C4-2B (cell line): Measurements from ENCODE around the gene NHERF2.

ENCODE experiments used
- H3K27ac ChIP-seq: fragments of 450-650 bp; 2 replicates; pipeline ENCODE4 v1.5.1; 2017
- CTCF ChIP-seq: fragments of 450-650 bp; conservative IDR thresholded peaks from 2 replicates; pipeline ENCODE4 v1.5.1; 2017; ENCODE audit warnings: mild to moderate bottlenecking
- ZFX ChIP-seq: fragments of 450-650 bp; IDR thresholded peaks from 2 replicates; pipeline ENCODE4 v1.6.1; 2017

The NHERF2 gene

GRCh38 chr16:1999866-2000514, 26.7 kb upstream of the NHERF2 start:
- TF ChIP-seq CTCF (no peak), ZFX (no peak)

GRCh38 chr16:2001035-2001434, 25.7 kb upstream of the NHERF2 start:
- TF ChIP-seq ZFX (no peak), CTCF (no peak)
- H3K27ac ChIP-seq = no peak overlapping the region

More at GRCh38 chr16:1999866-2000514, 26.7 kb upstream of the NHERF2 start:
- no peak overlapping the region for H3K27ac ChIP-seq

- no peak overlapping the region for H3K27ac ChIP-seq
- no peak for TF ChIP-seq ZFX
- TF ChIP-seq CTCF = no peak
Observed at GRCh38 chr16:2001456-2002355, 25.0 kb upstream of the NHERF2 start.

GRCh38 chr16:2002406-2003230, 24.1 kb upstream of the NHERF2 start:
- TF ChIP-seq ZFX (no peak), CTCF (no peak)
- H3K27ac ChIP-seq = no peak overlapping the region

- H3K27ac ChIP-seq = peak overlapping the region; percentile 99; the same call in 1 of the 2 replicates
- no peak for TF ChIP-seq CTCF
- TF ChIP-seq ZFX = no peak
Observed at GRCh38 chr16:2003231-2003826, 23.4 kb upstream of the NHERF2 start.

- H3K27ac ChIP-seq = peak overlapping the region; percentile 99
- peak; percentile 95 for TF ChIP-seq CTCF
- TF ChIP-seq ZFX = no peak
Observed at GRCh38 chr16:2003827-2004641, 22.7 kb upstream of the NHERF2 start.
